ENCODE data around the gene ACBD3. TPM values are rescaled to one million over a fixed set of nuclear protein-coding genes. Genes with fewer than 3 reads are reported as not detected.

ACBD3 gene
- total and polyA plus RNA-seq, 10 of the 15 experiments (the other 5 are each of a cell fraction or from before 2014, with no cell fraction given), result 7.5 to 27.9 (median 20.3) TPM

- no peak for TF ChIP-seq RELB (IDR thresholded peaks at IDR 0.05; ENCODE audit: low read depth)
Measured at GRCh38 chr1:226144045-226144444, 42.5 kb downstream of the ACBD3 start (continued).

- intact Hi-C loops (cut with micrococcal nuclease; ENCODE audit: unreplicated experiment), result no loop called here
- Histone ChIP-seq H3K27ac (ENCODE audit: control insufficient read depth, insufficient read depth) (no peak overlapping the region), H2AFZ (ENCODE audit: control insufficient read depth, low read depth, low read length) (no peak overlapping the region), H4K20me1 (ENCODE audit: control insufficient read depth, insufficient read depth) (no peaks in the 10 kb centered on the region), H3K9me3 (replicated peaks; ENCODE audit: control insufficient read depth, insufficient read depth, low read length) (no peaks in the 10 kb centered on the region), H3K27me3 (replicated peaks in 1 of 2; ENCODE audit: control insufficient read depth in 2 of 2, insufficient read depth in 2 of 2, low read length in 1 of 2) (no peaks in the 10 kb centered on the region), H3K4me1 (ENCODE audit: control insufficient read depth, insufficient read depth, low read length) (peaks cover 14% of the 10 kb centered on the region), H3K4me2 (ENCODE audit: control insufficient read depth, insufficient read depth) (no peak overlapping the region), H3K36me3 (ENCODE audit: control insufficient read depth in 2 of 2, insufficient read depth in 2 of 2, low read length in 1 of 2) (no peaks in the 10 kb centered on the region), H3K9ac (ENCODE audit: control insufficient read depth, insufficient read depth, low read length) (no peak overlapping the region), H3K79me2 (ENCODE audit: control insufficient read depth, insufficient read depth, low read length) (no peaks in the 10 kb centered on the region), H3K4me3 (no peak overlapping the region)
- FAIRE-seq, result no peak
- in situ Hi-C loops (cut with MboI), result no loop called here
- no TSS peak for BruUV-seq (replicated peaks)
- RAD21 ChIA-PET (ENCODE audit: unreplicated experiment), result interaction anchor here (2.0 kb wide), 1 partner anchor 10 kb away, joined by 6 read pairs; no protein-coding TSS in a partner anchor
- CTCF ChIA-PET, result interaction anchor here (2.3 kb wide), 1 partner anchor 10 kb away, joined by 12 read pairs; no protein-coding TSS in a partner anchor
- SMC1A ChIA-PET (ENCODE audit: uncharacterized antibody, unreplicated experiment), result interaction anchor here (1.2 kb wide), 1 partner anchor 10 kb away, joined by 3 read pairs; no protein-coding TSS in a partner anchor
- no peak for DNase-seq (ENCODE audit: low read depth, low spot score)
- ATAC-seq, result no peak
- TF ChIP-seq ZNF384 (IDR thresholded peaks at IDR 0.05; ENCODE audit: borderline replicate concordance, low read depth, low read length), result no peak
- POLR2A ChIA-PET, result no interaction called here
- WGBS (ENCODE audit: insufficient coverage, insufficient replicate concordance, low lambda C conversion rate, missing lambda C conversion rate), result 85% methylated on average over 14 of the region's 14 CpGs
Measured at GRCh38 chr1:226135709-226136108, 50.8 kb downstream of the ACBD3 start.

GRCh38 chr1:226135059-226135651, 51.4 kb downstream of the ACBD3 start:
- ChIA-PET RAD21 (ENCODE audit: unreplicated experiment) (no interaction called here), CTCF (no interaction called here), POLR2A (interaction anchor here (0.5 kb wide), 1 partner anchor 15 kb away, joined by 3 read pairs; no protein-coding TSS in a partner anchor), SMC1A (ENCODE audit: uncharacterized antibody, unreplicated experiment) (no interaction called here)
- no peak for ATAC-seq
- no peak for FAIRE-seq
- Histone ChIP-seq H3K4me2 (ENCODE audit: control insufficient read depth, insufficient read depth) (no peak overlapping the region), H3K9ac (ENCODE audit: control insufficient read depth, insufficient read depth, low read length) (no peak overlapping the region), H3K4me1 (ENCODE audit: control insufficient read depth, insufficient read depth, low read length) (peaks cover 14% of the 10 kb centered on the region), H3K27ac (ENCODE audit: control insufficient read depth, insufficient read depth) (no peak overlapping the region), H2AFZ (ENCODE audit: control insufficient read depth, low read depth, low read length) (no peak overlapping the region), H3K9me3 (replicated peaks; ENCODE audit: control insufficient read depth, insufficient read depth, low read length) (no peaks in the 10 kb centered on the region), H3K27me3 (replicated peaks in 1 of 2; ENCODE audit: control insufficient read depth in 2 of 2, insufficient read depth in 2 of 2, low read length in 1 of 2) (no peaks in the 10 kb centered on the region), H3K79me2 (ENCODE audit: control insufficient read depth, insufficient read depth, low read length) (no peaks in the 10 kb centered on the region), H3K4me3 (no peak overlapping the region), H4K20me1 (ENCODE audit: control insufficient read depth, insufficient read depth) (no peaks in the 10 kb centered on the region), H3K36me3 (ENCODE audit: control insufficient read depth in 2 of 2, insufficient read depth in 2 of 2, low read length in 1 of 2) (no peaks in the 10 kb centered on the region)
- WGBS (ENCODE audit: insufficient coverage, insufficient replicate concordance, low lambda C conversion rate, missing lambda C conversion rate), result 97% methylated on average over 21 of the region's 21 CpGs
- in situ Hi-C loops (cut with MboI) (no loop called here), intact Hi-C loops (cut with micrococcal nuclease; ENCODE audit: unreplicated experiment) (no loop called here)
- no peak for DNase-seq (ENCODE audit: low read depth, low spot score)
- BruUV-seq (replicated peaks), result no TSS peak
- TF ChIP-seq GATAD2B (conservative IDR thresholded peaks at IDR 0.05; ENCODE audit: low read depth) (no peak), YY1 (IDR thresholded peaks at IDR 0.05; ENCODE audit: low read depth, low read length) (no peak), ESRRA (IDR thresholded peaks at IDR 0.05; ENCODE audit: low read length) (no peak), TAF1 (IDR thresholded peaks at IDR 0.05; ENCODE audit: borderline replicate concordance, low read depth, low read length) (no peak), RCOR1 (conservative IDR thresholded peaks at IDR 0.05; ENCODE audit: low read depth, low read length) (no peak), RBBP5 (conservative IDR thresholded peaks at IDR 0.05) (no peak), SUZ12 (IDR thresholded peaks at IDR 0.05; ENCODE audit: unreplicated experiment) (no peak), LARP7 (IDR thresholded peaks at IDR 0.05) (no peak), CHD2 (IDR thresholded peaks at IDR 0.05; ENCODE audit: borderline replicate concordance, low read depth, low read length) (no peak), NFYA (IDR thresholded peaks at IDR 0.05; ENCODE audit: borderline replicate concordance, low read depth, low read length) (no peak), EZH2 (IDR thresholded peaks at IDR 0.05; ENCODE audit: borderline replicate concordance, control insufficient read depth, low read depth, low read length) (no peak), CBX3 (IDR thresholded peaks at IDR 0.05; ENCODE audit: borderline replicate concordance, low read depth) (no peak), KLF5 (IDR thresholded peaks at IDR 0.05; ENCODE audit: partially characterized antibody) (no peak), RAD51 (IDR thresholded peaks at IDR 0.05) (no peak), IKZF2 (IDR thresholded peaks at IDR 0.05) (no peak)

All from GM12878 (cell line).